ENCODE results near the gene IL17D. TPM values are rescaled to one million over a fixed set of nuclear protein-coding genes. Genes with fewer than 3 reads are reported as not detected.

IL17D gene
- total and polyA plus RNA-seq, 2 donors (not counting 3 experiments of a cell fraction or from before 2014, with no cell fraction given), result 4.0 to 6.1 TPM

- no peak for FAIRE-seq
- no peaks in the 10 kb centered on the region for H3K9me1 ChIP-seq (replicated peaks; ENCODE audit: control insufficient read depth, extremely low read depth, insufficient read depth, low read length)
- POLR2A ChIA-PET, result no interaction called here
- CTCF ChIA-PET, result interaction anchor here (1.3 to 9.5 kb wide), 3 partner anchors 121 to 218 kb away, joined by 3 to 92 read pairs (median 25); no protein-coding TSS in a partner anchor
- no peaks in the 10 kb centered on the region for H3K27me3 ChIP-seq (ENCODE audit: control insufficient read depth in 2 of 2, insufficient read depth in 2 of 2, low read length in 2 of 2)
- no peak overlapping the region for H3K4me3 ChIP-seq (replicated peaks in 1 of 3; ENCODE audit: insufficient read depth in 1 of 3, low read depth in 1 of 3, low read length in 3 of 3)
- H3K9ac ChIP-seq (replicated peaks; ENCODE audit: extremely low read depth, insufficient read depth, low read length), result no peak overlapping the region
- H3K36me3 ChIP-seq (ENCODE audit: control insufficient read depth in 2 of 2, extremely low read depth in 1 of 2, insufficient read depth in 2 of 2, low read length in 2 of 2), result no peaks in the 10 kb centered on the region
- dilution Hi-C loops (cut with MboI; ENCODE audit: extremely low pct_ligation_motif_present, low sequenced_read_pairs) (no loop called here), intact Hi-C loops (cut with micrococcal nuclease) (loop anchor here (10.0 kb wide), 1 partner anchor 182 kb away; the partner anchor contains the start of gene CRYL1)
- no peak overlapping the region for H3K4me2 ChIP-seq (ENCODE audit: insufficient read depth, low read length)
- no peak overlapping the region for H2AFZ ChIP-seq (ENCODE audit: low read depth, low read length)
- DNase-seq (ENCODE audit: low read depth, low spot score), result no peak
- no TSS peak for BruUV-seq (replicated peaks)
- H4K20me1 ChIP-seq (replicated peaks; ENCODE audit: control insufficient read depth, extremely low read depth, insufficient read depth, low read length), result no peaks in the 10 kb centered on the region
- no peak overlapping the region for H3K27ac ChIP-seq (ENCODE audit: insufficient read depth, low read depth, low read length)
- no peak for TF ChIP-seq POLR2AphosphoS5 (IDR thresholded peaks at IDR 0.05; ENCODE audit: insufficient read depth, low read depth, low read length)
- TF ChIP-seq POLR2A (IDR thresholded peaks at IDR 0.05; ENCODE audit: low read depth, low read length), result no peak
- TF ChIP-seq CTCF (IDR thresholded peaks at IDR 0.05; ENCODE audit: extremely low read depth in 1 of 2, insufficient read depth in 1 of 2, low read depth in 1 of 2, low read length in 2 of 2), result no peak
- no peak for TF ChIP-seq JUN (IDR thresholded peaks at IDR 0.05; ENCODE audit: borderline replicate concordance, insufficient read depth, insufficient read length, low read depth)
- no peak for TF ChIP-seq GATA2 (IDR thresholded peaks at IDR 0.05; ENCODE audit: insufficient read depth, insufficient read length, low read depth, low read length)
- no peak for TF ChIP-seq MAX (IDR thresholded peaks at IDR 0.05; ENCODE audit: insufficient read depth, insufficient read length)
- TF ChIP-seq EZH2 (IDR thresholded peaks at IDR 0.05; ENCODE audit: borderline replicate concordance, low read depth, low read length, severe bottlenecking), result no peak
- TF ChIP-seq FOS (IDR thresholded peaks at IDR 0.05; ENCODE audit: borderline replicate concordance, insufficient read depth, low read length), result no peak
- TF ChIP-seq MYC (IDR thresholded peaks at IDR 0.05; ENCODE audit: low read depth, low read length), result no peak
- peaks cover 18% of the 10 kb centered on the region for H3K4me1 ChIP-seq (ENCODE audit: control insufficient read depth, extremely low read depth, insufficient read depth, low read length)
- no peaks in the 10 kb centered on the region for H3K79me2 ChIP-seq (ENCODE audit: control insufficient read depth, insufficient read depth, low read length)
- no peaks in the 10 kb centered on the region for H3K9me3 ChIP-seq (replicated peaks; ENCODE audit: control insufficient read depth, insufficient read depth, low read length)
These were observed 3.2 kb downstream of the IL17D start for GRCh38 chr13:20706661-20707060.
